Type B pancreatic cell (in vitro differentiated cells): ENCODE measurements around the gene NUDT15. TPM values are rescaled to one million over a fixed set of nuclear protein-coding genes. Genes with fewer than 3 reads are reported as not detected.

Source experiments
- DNase-seq: peaks from one replicate; pipeline ENCODE4 v3.0.0; 2021; ENCODE audit warnings: mixed read lengths; ENCODE audit not compliant: unreplicated experiment; ENCODE audit errors: extremely low spot score
- H3K27ac Mint-ChIP-seq: 2 replicates; pipeline ENCODE4 v1.8.0; 2021; ENCODE audit warnings: mild to moderate bottlenecking, mixed read lengths
- H3K27me3 Mint-ChIP-seq: 2 replicates; pipeline ENCODE4 v1.8.0; 2021; ENCODE audit warnings: mixed read lengths
- H3K36me3 Mint-ChIP-seq: 2 replicates; pipeline ENCODE4 v1.8.0; 2021; ENCODE audit warnings: mixed read lengths
- H3K4me1 Mint-ChIP-seq: one replicate; pipeline ENCODE4 v1.8.0; 2021; ENCODE audit warnings: mixed read lengths; ENCODE audit not compliant: unreplicated experiment
- H3K4me3 Mint-ChIP-seq: 2 replicates; pipeline ENCODE4 v1.8.0; 2021; ENCODE audit warnings: mild to moderate bottlenecking, mixed read lengths
- H3K9me3 Mint-ChIP-seq: 2 replicates; pipeline ENCODE4 v1.8.0; 2021; ENCODE audit warnings: mixed read lengths
- total RNA-seq: library from RNA; stranded (reverse); gene quantifications from 2 replicates; pipeline ENCODE4 v1.2.1, GENCODE V29; 2021; ENCODE audit warnings: low replicate concordance
- TF ChIP-seq, protein P1 (sequence below): fragments of 200-600 bp; sonication (generic); conservative IDR thresholded peaks from 2 replicates; pipeline ENCODE4 v1.5.0; 2021; ENCODE audit warnings: antibody characterized with exemption, mild to moderate bottlenecking

The NUDT15 gene
- total RNA-seq, 1 donor from 2014 or later, result 22.6 TPM

DNA sequence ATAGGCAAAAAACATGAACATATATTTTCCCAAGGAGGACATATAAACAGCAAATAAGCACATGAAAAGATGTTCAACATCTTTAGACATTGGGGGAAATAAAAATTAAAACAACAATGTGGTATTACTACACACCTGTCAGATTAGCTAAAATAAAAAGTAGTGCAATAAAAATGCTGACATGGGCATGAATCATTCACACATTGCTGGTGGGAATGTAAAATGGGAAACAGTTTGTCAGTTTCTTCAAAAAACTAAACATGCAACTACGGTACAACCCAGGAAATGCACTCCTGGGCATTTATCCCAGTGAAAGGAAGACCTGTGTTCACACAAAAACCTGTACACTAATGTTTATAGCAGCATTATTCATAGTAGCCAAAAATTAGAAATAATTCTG, 31.1 kb upstream of the NUDT15 start:
- Mint-ChIP-seq H3K27ac (no peak overlapping the region), H3K4me3 (no peak overlapping the region), H3K27me3 (no peaks in the 10 kb centered on the region), H3K9me3 (no peaks in the 10 kb centered on the region), H3K36me3 (peaks cover 14% of the 10 kb centered on the region), H3K4me1 (peaks cover 22% of the 10 kb centered on the region)
- DNase-seq, result no peak
- TF ChIP-seq, protein P1, sequence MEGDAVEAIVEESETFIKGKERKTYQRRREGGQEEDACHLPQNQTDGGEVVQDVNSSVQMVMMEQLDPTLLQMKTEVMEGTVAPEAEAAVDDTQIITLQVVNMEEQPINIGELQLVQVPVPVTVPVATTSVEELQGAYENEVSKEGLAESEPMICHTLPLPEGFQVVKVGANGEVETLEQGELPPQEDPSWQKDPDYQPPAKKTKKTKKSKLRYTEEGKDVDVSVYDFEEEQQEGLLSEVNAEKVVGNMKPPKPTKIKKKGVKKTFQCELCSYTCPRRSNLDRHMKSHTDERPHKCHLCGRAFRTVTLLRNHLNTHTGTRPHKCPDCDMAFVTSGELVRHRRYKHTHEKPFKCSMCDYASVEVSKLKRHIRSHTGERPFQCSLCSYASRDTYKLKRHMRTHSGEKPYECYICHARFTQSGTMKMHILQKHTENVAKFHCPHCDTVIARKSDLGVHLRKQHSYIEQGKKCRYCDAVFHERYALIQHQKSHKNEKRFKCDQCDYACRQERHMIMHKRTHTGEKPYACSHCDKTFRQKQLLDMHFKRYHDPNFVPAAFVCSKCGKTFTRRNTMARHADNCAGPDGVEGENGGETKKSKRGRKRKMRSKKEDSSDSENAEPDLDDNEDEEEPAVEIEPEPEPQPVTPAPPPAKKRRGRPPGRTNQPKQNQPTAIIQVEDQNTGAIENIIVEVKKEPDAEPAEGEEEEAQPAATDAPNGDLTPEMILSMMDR, result no peak

- H3K4me3 Mint-ChIP-seq, result peak overlapping the region; percentile 6
- no peaks in the 10 kb centered on the region for H3K9me3 Mint-ChIP-seq
- H3K27ac Mint-ChIP-seq, result peak overlapping the region; percentile 95
- DNase-seq, result no peak
- H3K36me3 Mint-ChIP-seq, result peaks cover 15% of the 10 kb centered on the region
- H3K4me1 Mint-ChIP-seq, result peaks cover 10% of the 10 kb centered on the region
- TF ChIP-seq, protein P1, result no peak
- H3K27me3 Mint-ChIP-seq, result no peaks in the 10 kb centered on the region
Observed at GRCh38 chr13:48009284-48009683, 28.2 kb upstream of the NUDT15 start.

DNA sequence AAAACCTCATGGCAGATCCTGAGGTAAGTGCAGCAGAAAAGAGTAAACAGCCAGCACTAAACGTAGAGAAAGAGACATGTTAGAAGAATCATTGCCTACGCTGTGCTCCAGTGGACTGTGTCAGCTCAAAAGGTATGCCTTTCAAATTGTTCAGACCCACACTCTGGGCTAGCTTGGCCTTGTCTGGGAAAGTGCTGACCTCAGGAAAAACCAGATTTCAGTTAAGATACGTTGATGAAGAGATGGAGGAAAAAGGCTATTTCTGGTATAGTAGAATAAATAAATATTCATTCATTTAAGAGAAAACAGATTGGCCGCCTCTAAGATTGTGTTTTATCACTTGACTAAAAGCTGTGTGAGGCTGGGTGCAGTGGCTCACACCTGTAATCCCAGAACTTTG, 26.8 kb upstream of the NUDT15 start:
- Mint-ChIP-seq H3K4me1 (peaks cover 10% of the 10 kb centered on the region), H3K4me3 (no peak overlapping the region), H3K27me3 (no peaks in the 10 kb centered on the region), H3K36me3 (peaks cover 20% of the 10 kb centered on the region), H3K9me3 (no peaks in the 10 kb centered on the region), H3K27ac (peak overlapping the region; percentile 64)
- TF ChIP-seq, protein P1, result no peak
- no peak for DNase-seq

DNA sequence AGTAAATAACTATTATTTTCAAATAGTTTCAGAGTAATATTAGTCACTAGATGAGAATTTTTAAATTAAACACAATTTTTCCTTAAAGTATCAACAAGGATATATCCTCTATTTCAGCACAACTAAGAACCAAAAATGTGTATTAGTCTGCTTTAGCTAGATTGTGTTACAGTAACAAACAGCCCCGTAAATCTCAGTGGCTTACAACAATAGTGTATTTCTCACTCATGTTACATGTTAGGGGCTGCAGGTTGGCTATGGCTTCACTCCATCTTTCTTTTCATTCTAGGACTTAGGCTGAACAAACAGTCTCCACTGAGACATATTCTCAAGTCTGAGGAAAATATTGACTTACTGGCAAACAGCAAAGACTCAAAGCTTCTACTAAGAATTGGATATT, 24.9 kb upstream of the NUDT15 start:
- no peaks in the 10 kb centered on the region for H3K27me3 Mint-ChIP-seq
- no peak overlapping the region for H3K27ac Mint-ChIP-seq
- H3K4me3 Mint-ChIP-seq, result no peak overlapping the region
- DNase-seq, result no peak
- H3K9me3 Mint-ChIP-seq, result no peaks in the 10 kb centered on the region
- H3K4me1 Mint-ChIP-seq, result peaks cover 10% of the 10 kb centered on the region
- TF ChIP-seq, protein P1, result no peak
- H3K36me3 Mint-ChIP-seq, result peaks cover 20% of the 10 kb centered on the region

- Mint-ChIP-seq H3K27me3 (no peaks in the 10 kb centered on the region), H3K36me3 (peaks cover 16% of the 10 kb centered on the region), H3K9me3 (peaks cover 4% of the 10 kb centered on the region), H3K27ac (no peak overlapping the region), H3K4me3 (no peak overlapping the region), H3K4me1 (peaks cover 3% of the 10 kb centered on the region)
- DNase-seq, result no peak
- TF ChIP-seq, protein P1, result no peak
Observed at GRCh38 chr13:48014359-48014758, 23.2 kb upstream of the NUDT15 start.

DNA sequence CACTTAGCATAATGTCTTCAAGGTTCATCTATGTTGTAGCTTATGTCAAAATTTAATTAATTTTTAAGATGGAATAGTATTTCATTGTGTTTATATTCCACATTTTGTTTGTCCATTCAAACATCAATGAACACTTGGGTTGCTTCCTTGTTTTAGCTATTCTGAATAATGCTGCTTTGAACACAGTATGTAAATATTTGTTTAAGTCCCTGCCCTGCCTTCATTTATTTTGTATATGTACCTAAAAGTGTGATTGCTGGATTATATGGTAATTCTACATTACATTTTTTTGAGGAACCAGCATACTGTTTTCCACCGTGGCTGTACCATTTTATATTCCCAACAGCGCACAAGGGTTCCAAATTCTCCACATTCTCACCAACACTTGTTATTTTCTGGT, 18.9 kb upstream of the NUDT15 start:
- Mint-ChIP-seq H3K27ac (no peak overlapping the region), H3K36me3 (peaks cover 10% of the 10 kb centered on the region), H3K27me3 (no peaks in the 10 kb centered on the region)

More for the DNA sequence above, 18.9 kb upstream of the NUDT15 start:
- TF ChIP-seq, protein P1, result no peak
- Mint-ChIP-seq H3K9me3 (peaks cover 4% of the 10 kb centered on the region), H3K4me3 (no peak overlapping the region), H3K4me1 (no peaks in the 10 kb centered on the region)
- DNase-seq, result no peak
